Measurements from ENCODE around the gene COL4A1.
A peak's percentile ranks its signal among the peaks of the same experiment; 100 is the strongest.

The COL4A1 gene

GRCh38 chr13:110256126-110256905 lies 50.6 kb downstream of the COL4A1 start:
- no peak for DNase-seq (ENCODE audit: low read depth)

GRCh38 chr13:110254751-110255553 lies 52.0 kb downstream of the COL4A1 start:
- DNase-seq (ENCODE audit: low read depth), result no peak

DNA sequence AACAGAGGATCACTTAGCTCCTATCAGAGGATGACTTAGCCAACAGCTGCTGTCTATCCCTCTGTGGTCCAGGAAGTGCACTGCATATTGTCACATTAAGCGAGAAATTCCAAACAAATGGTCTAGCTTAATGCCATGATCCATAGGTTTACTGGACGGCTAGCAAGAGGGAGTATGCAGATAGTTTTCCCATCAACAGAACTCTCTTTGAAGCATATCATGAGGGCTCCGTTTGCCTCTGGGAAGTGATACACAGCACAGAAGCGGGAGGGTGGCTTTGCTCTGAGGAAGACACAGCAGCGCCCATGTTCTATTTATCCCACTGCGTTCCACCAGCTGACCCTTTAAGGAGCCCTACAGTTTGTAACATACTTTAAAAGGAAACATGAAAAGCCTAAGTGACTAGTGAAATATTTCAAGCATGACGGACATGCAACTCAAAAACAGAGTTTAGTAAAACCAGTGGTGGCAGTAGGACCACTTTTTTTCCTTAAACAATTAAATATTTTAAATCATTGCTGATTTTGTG lies 52.7 kb downstream of the COL4A1 start:
- DNase-seq (ENCODE audit: low read depth), result no peak

GRCh38 chr13:110251193-110251819 lies 55.7 kb downstream of the COL4A1 start:
- DNase-seq (ENCODE audit: low read depth), result no peak

DNA sequence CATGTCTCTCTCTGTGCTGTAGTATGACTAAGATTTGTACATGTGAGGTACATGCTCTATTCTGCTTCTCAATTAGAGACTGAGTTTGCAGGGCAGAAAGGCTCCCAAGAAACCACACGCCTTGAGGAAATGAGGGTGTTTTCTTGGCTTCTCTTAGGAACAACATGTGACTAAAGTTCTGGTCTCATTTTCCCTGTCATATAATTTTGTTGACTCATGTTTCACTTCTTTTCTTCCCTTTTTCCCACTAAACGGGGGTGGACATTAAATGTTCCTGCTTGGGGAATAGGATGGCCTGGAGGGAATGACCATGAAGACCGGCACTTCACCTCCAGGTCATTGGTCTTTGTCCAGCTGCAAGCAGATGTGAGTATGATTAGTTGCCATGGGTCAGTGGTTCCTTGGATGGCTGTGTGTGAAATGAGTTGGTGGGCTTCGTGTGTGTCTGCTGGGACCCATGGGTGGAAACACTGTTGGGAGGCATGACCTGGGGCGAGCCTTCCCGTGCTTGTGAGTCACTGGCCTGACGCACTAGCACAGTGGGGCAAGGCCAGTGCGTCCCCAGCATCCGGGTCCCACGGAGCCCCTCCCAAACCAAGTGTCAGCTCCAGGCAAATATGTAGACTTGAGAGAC lies 56.6 kb downstream of the COL4A1 start:
- DNase-seq (ENCODE audit: low read depth), result peak; percentile 64

DNA sequence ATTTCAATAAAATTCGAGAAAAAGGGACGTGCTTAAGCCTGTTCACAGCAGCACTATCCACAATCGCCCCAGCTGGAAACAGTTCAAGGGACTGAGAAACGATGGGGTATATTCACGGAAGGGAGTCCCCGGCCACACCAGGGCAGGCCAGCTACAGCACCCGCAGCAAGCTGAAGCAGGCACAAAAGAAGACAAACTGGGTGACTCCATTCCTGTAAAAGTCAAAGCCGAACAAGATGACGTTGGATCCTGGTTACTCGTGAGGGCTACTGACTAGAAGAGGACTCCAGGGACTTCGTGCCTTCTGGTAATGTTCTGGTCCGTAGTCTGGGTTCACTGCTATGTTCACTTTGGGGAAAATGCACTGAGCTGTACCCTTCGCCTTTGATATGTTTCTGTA lies 57.6 kb downstream of the COL4A1 start:
- DNase-seq (ENCODE audit: low read depth), result no peak

DNA sequence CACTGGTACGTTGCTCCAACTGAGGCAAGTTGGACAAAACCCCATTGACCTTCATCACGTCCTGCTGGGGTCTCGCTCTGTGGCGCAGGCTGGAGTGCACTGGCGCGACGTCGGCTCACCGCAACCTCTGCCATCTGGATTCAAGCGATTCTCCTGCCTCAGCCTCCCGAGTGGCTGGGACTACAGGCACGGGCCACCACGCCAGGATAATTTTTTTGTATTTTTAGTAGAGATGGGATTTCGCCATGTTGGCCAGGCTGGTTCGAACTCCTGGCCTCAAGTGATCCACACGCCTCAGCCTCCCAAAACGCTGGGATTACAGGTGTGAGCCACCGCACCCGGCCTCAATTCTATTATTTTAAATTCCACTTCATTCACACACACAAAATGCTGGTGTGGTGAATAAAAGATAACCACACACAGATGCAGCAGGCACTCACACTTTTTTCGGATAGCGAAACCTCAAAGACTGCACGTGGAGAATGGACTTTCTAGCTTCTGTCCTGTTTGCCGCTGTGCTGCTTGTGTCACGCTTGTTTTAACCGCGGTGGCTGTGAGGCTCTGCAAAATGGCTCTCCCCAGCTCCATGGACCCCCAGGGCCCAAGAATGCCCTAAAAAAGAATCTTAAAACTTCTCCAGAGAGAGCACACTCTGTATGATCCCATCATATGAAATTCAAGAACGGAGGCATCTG lies 58.4 kb downstream of the COL4A1 start:
- DNase-seq (ENCODE audit: low read depth), result no peak

GRCh38 chr13:110246530-110246929 lies 60.4 kb downstream of the COL4A1 start:
- no peak for DNase-seq (ENCODE audit: low read depth)

GRCh38 chr13:110245416-110245899 lies 61.5 kb downstream of the COL4A1 start:
- DNase-seq (ENCODE audit: low read depth), result no peak

- DNase-seq (ENCODE audit: low read depth), result no peak
Measured at GRCh38 chr13:110244976-110245375, 62.0 kb downstream of the COL4A1 start.

DNA sequence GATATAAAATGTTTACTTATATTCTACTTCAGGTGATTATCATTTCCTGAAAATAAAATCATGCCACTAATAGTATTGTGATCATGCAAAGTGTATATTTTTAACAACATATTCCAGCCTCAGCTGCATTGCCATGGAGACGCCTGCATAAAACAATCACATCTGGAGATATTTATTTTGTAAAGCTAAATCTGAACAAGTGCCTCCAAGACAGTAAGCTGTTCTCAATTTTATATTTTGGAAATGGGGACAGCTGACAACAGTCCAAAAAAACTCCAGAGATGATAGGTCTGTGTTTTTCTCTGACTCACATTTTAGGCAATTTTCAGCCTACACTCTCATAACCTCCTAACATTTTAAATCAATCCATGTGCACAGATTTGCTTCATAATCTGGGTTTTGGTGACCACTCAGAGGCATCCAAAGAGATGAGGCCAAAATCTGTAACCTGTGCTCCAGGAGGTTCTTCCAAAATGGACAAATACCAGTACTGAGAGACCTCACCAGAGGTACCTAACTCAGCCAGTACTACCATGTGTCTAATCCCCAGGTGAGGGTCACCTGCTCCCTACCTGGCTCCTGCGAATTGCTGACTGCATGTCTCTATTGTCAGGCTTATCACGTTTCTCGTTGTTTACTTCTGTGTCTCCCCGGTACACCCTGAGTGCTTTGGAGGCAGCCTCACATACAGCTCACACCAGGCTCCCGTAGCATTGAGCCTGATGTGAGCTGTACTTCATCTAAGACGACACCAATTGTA lies 62.7 kb downstream of the COL4A1 start:
- DNase-seq (ENCODE audit: low read depth), result peak; percentile 92

DNA sequence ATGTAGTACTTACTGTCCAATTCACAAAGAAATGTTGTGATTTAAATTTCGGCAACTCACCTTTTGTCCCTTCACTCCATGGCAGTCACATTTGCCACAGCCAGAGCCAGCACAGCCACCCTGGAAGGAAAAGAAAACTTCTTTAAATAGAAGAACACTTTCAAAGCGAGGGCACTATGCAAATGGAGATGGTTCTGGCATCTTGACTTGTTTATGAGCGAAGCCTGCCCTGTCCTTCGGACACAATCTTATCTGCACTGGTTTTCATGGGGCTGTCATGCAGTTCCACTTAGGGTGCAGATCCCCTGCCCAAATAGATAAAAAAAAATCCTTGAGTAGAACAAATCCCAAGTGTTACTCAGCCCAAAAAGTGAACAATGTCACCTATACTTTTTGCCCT lies 64.3 kb downstream of the COL4A1 start:
- no peak for DNase-seq (ENCODE audit: low read depth)

- DNase-seq (ENCODE audit: low read depth), result no peak
Measured at GRCh38 chr13:110240943-110241342, 66.0 kb downstream of the COL4A1 start.

- DNase-seq (ENCODE audit: low read depth), result no peak
Measured at GRCh38 chr13:110240352-110240751, 66.6 kb downstream of the COL4A1 start.

- no peak for DNase-seq (ENCODE audit: low read depth)
Measured at GRCh38 chr13:110239280-110240125, 67.5 kb downstream of the COL4A1 start.

- no peak for DNase-seq (ENCODE audit: low read depth)
Measured at GRCh38 chr13:110238818-110239195, 68.2 kb downstream of the COL4A1 start.

- no peak for DNase-seq (ENCODE audit: low read depth)
Measured at GRCh38 chr13:110237875-110238817, 68.8 kb downstream of the COL4A1 start.

DNA sequence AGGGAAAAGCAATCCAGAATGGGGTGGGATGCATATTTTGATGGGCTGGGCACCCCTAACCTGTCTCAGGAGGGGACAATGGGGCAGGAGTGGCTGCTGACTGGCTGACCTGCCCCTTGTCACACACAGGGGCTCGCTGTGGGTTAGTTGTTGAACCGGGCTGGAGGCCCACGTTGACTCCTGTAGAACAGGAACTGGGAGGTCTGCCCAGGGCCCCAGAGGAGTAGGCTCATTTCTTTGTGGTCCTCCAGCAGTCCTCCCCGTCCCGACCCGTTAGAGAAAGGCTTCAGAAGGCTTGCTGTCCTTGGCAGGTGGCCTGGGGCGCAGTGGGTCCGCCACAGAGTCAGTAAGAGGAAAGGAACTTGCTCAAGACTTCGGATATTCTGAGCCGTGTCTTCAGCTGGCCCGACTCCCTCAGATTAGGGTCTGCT lies 70.1 kb downstream of the COL4A1 start:
- no peak for DNase-seq (ENCODE audit: low read depth)

GRCh38 chr13:110236431-110236830 lies 70.5 kb downstream of the COL4A1 start:
- no peak for DNase-seq (ENCODE audit: low read depth)
